ENCODE measurements around the gene GCK.

GRCh38 chr7:44177570-44178131 is 11.6 kb downstream of the GCK start:
- TF ChIP-seq, protein P1, sequence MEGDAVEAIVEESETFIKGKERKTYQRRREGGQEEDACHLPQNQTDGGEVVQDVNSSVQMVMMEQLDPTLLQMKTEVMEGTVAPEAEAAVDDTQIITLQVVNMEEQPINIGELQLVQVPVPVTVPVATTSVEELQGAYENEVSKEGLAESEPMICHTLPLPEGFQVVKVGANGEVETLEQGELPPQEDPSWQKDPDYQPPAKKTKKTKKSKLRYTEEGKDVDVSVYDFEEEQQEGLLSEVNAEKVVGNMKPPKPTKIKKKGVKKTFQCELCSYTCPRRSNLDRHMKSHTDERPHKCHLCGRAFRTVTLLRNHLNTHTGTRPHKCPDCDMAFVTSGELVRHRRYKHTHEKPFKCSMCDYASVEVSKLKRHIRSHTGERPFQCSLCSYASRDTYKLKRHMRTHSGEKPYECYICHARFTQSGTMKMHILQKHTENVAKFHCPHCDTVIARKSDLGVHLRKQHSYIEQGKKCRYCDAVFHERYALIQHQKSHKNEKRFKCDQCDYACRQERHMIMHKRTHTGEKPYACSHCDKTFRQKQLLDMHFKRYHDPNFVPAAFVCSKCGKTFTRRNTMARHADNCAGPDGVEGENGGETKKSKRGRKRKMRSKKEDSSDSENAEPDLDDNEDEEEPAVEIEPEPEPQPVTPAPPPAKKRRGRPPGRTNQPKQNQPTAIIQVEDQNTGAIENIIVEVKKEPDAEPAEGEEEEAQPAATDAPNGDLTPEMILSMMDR (IDR thresholded peaks at IDR 0.05) = no peak
- TF ChIP-seq POLR2A (IDR thresholded peaks at IDR 0.05) = no peak

Measured in breast epithelium (tissue), 3 donors.